Testis (tissue), 3 donors: ENCODE results near the gene ARHGEF10L. TPM values are rescaled to one million over a fixed set of nuclear protein-coding genes. Genes with fewer than 3 reads are reported as not detected.

Source experiments
- DNase-seq: peaks from one replicate; pipeline ENCODE4 v3.0.0-alpha.2; 2019
- H3K27ac ChIP-seq, 2 donors: fragments of 200-600 bp; sonication (generic); one replicate each; pipeline ENCODE4 v1.5.1; 2019
- H3K27me3 ChIP-seq: fragments of 200-600 bp; sonication (generic); one replicate; pipeline ENCODE4 v1.5.1; 2019
- H3K36me3 ChIP-seq: fragments of 200-600 bp; sonication (generic); one replicate; pipeline ENCODE4 v1.5.1; 2017; ENCODE audit warnings: low read depth; ENCODE audit errors: missing control alignments
- H3K4me1 ChIP-seq: fragments of 200-600 bp; sonication (generic); one replicate; pipeline ENCODE4 v1.5.1; 2019
- H3K4me3 ChIP-seq, 2 donors: fragments of 200-600 bp; sonication (generic); one replicate each; pipeline ENCODE4 v1.5.1; 2017 to 2019
- H3K9me3 ChIP-seq: fragments of 200-600 bp; sonication (generic); one replicate; pipeline ENCODE4 v1.5.1; 2017
- CTCF ChIP-seq, 3 experiments: fragments of 450-650 bp in 2 of 3; fragments of 200-600 bp in 1 of 3; sonication (generic) in 1 of 3; IDR thresholded peaks; one replicate each; pipeline ENCODE4 v1.5.1; 2016 to 2019; ENCODE audit warnings: antibody characterized with exemption in 3 of 3, mild to moderate bottlenecking in 2 of 3, moderate library complexity in 1 of 3
- POLR2A ChIP-seq: fragments of 450-650 bp; IDR thresholded peaks from one replicate; pipeline ENCODE4 v1.6.1; 2017; ENCODE audit warnings: antibody characterized with exemption, mild to moderate bottlenecking, moderate library complexity
- WGBS, 2 donors: methylation state at CpG; one replicate each; pipeline ENCODE4 v1.1.5; 2018; 5-methylcytosine and 5-hydroxymethylcytosine counted together
- intact Hi-C: fragments of 100-400 bp; cut with DNase I; formaldehyde crosslinking; loops from one replicate; pipeline ENCODE4 v1.15.1; 2023; ENCODE audit warnings: low total_unique reads
- polyA plus RNA-seq: library from polyadenylated mRNA; stranded (reverse); fragments of 350-450 nt; fragmentation: Illumina TruSeq; extraction: RNeasy Lipid Tissue Mini Kit (QIAGEN cat#74804); gene quantifications from one replicate; pipeline ENCODE4 v1.2.3, GENCODE V29; 2014; ENCODE audit warnings: low read depth, low replicate concordance; ENCODE audit not compliant: insufficient read depth
- total RNA-seq, 2 donors: library from RNA; depleted of rRNA; stranded (reverse); fragments of >200 nt; gene quantifications; one replicate each; pipeline ENCODE4 v1.2.3, GENCODE V29; 2016

ARHGEF10L gene
- total and polyA plus RNA-seq, 3 donors from 2014 or later, result 13.5 to 20.3 (median 18.4) TPM

DNA sequence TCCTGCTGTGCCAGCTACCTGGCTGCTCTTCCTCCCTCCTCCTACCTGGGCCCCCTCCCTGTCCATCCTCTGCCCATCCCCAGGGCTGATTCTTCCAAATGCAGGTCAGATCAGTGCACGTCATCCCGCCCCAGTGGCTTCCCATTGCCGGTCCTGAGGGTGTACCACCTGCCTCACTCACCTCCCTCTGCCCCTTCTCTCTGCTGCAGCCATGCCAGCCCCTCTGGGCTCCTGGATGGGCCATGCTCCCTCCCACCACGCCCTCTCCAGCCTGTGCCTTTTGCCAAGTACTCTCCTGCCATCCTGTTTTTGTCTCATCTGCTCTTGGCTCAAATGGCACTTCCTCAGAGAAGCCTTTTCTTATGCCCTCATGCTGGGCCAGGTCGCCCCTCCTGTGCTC is 95.8 kb downstream of the ARHGEF10L start:
- no peak for TF ChIP-seq POLR2A
- no peak for DNase-seq
- H3K27ac ChIP-seq, result no peak overlapping the region
- no peaks in the 10 kb centered on the region for H3K36me3 ChIP-seq
- H3K4me3 ChIP-seq, result no peak overlapping the region
- no peaks in the 10 kb centered on the region for H3K9me3 ChIP-seq
- H3K4me1 ChIP-seq, result no peaks in the 10 kb centered on the region
- 87 to 91% methylated on average over 5 of the region's 5 CpGs for WGBS, 2 donors
- no peaks in the 10 kb centered on the region for H3K27me3 ChIP-seq
- intact Hi-C loops, result no loop called here

DNA sequence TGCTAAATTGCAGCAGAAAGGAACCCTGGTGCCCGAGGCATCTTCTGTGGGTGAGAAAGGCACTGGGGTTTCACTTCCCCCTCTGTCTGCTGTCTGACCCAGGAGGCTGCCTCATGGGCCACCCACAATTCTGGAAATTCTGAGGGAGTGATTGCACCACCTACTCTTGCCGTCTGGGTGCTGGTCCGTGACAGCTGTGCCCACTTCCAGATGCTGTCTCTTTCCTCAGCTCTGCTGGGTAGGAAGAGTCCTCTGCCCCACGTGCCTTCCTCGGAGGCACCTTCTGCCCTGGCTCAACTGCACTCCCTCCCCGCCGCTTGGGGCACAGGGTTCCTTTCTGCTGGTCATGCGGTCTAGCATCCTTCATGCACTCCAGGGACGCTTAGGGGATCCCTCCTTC is 96.3 kb downstream of the ARHGEF10L start:
- no peaks in the 10 kb centered on the region for H3K4me1 ChIP-seq
- no peaks in the 10 kb centered on the region for H3K27me3 ChIP-seq
- no peak overlapping the region for H3K4me3 ChIP-seq
- peak; percentile 42 for DNase-seq
- H3K27ac ChIP-seq, result no peak overlapping the region
- intact Hi-C loops, result no loop called here
- no peaks in the 10 kb centered on the region for H3K9me3 ChIP-seq
- TF ChIP-seq POLR2A, result no peak
- no peak for TF ChIP-seq CTCF (IDR thresholded peaks at IDR 0.05)
- H3K36me3 ChIP-seq, result no peaks in the 10 kb centered on the region
- 84 to 88% methylated on average over 8 to 9 of the region's 9 CpGs for WGBS, 2 donors

DNA sequence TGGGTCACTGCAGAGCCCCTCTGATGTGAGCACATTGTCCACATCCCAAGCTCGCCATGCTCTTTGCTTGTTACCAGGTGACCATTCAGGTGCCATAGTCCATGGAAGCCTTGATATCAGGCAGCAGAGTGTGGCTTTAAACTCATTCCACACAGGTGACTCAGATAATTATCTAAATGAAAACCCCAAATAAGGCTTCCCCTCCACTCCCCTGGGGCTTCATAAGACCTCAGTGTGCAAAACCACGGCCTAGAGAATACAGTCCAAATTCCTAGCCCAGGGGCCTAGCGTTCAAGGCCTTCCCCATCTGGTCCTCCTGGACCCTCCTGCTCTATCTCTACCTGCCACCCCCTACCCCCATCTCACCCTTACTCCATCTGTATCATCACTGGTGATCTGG is 97.1 kb downstream of the ARHGEF10L start:
- no peak for TF ChIP-seq POLR2A
- no peak for TF ChIP-seq CTCF (IDR thresholded peaks at IDR 0.05)
- intact Hi-C loops, result no loop called here
- Histone ChIP-seq H3K4me3 (no peak overlapping the region), H3K27ac (no peak overlapping the region), H3K4me1 (no peaks in the 10 kb centered on the region), H3K27me3 (no peaks in the 10 kb centered on the region), H3K36me3 (no peaks in the 10 kb centered on the region), H3K9me3 (no peaks in the 10 kb centered on the region)
- WGBS, 2 donors, result 86 to 90% methylated on average over 3 of the region's 3 CpGs
- DNase-seq, result no peak

- WGBS, 2 donors, result 87 to 88% methylated on average over 4 of the region's 4 CpGs
- Histone ChIP-seq H3K4me1 (no peaks in the 10 kb centered on the region), H3K27me3 (no peaks in the 10 kb centered on the region), H3K9me3 (no peaks in the 10 kb centered on the region), H3K36me3 (no peaks in the 10 kb centered on the region), H3K4me3 (no peak overlapping the region), H3K27ac (no peak overlapping the region)
- TF ChIP-seq CTCF (IDR thresholded peaks at IDR 0.05) (no peak), POLR2A (no peak)
- intact Hi-C loops, result no loop called here
- no peak for DNase-seq
Observed at GRCh38 chr1:17637055-17637454, 97.6 kb downstream of the ARHGEF10L start.

DNA sequence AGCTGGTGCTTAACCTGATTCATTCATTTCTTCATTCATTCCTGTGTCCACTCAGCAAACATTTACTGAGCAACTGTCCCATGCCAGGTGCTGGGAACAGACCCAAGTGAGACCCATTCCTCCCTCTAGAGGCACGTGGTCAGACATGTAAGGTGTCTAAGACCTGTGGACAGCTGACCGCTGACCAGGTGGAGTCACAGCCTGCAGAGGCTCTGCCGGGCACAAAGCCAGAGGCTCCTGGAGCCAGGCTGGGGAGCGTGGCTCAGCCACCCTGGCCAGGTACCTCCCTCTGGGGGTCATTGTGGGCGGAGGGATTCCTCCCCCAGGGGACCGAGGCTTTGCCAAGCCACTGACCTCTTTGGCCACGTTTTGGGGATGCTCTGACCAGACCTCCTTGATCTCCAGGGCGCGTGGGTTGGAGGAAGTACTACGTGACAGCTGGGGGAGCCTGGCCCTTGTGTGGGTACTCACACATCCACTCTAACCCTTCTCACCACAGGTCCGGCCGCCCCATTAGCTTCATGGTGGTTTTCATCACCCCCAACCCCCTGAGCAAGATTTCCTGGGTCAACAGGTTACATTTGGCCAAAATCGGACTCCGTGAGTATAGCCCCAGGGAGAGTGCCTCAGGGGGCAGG is 100.3 kb downstream of the ARHGEF10L start:
- H3K9me3 ChIP-seq, result no peaks in the 10 kb centered on the region
- no peak overlapping the region for H3K27ac ChIP-seq
- TF ChIP-seq POLR2A (no peak), CTCF (IDR thresholded peaks at IDR 0.05) (no peak)
- no peak overlapping the region for H3K4me3 ChIP-seq
- H3K4me1 ChIP-seq, result no peaks in the 10 kb centered on the region
- DNase-seq, result no peak
- WGBS, 2 donors, result 90 to 92% methylated on average over 11 to 14 of the region's 14 CpGs
- no peaks in the 10 kb centered on the region for H3K36me3 ChIP-seq
- intact Hi-C loops, result no loop called here
- H3K27me3 ChIP-seq, result no peaks in the 10 kb centered on the region
